ENCODE measurements around the gene WFDC5. TPM values are rescaled to one million over a fixed set of nuclear protein-coding genes. Genes with fewer than 3 reads are reported as not detected.
"Not testable (repeated sequence)": the region's sequence is repeated elsewhere in the genome, so short reads cannot be mapped to it uniquely, and the experiment has no call there.

Gene WFDC5
- total and polyA plus RNA-seq, 4 donors: not detected

DNA sequence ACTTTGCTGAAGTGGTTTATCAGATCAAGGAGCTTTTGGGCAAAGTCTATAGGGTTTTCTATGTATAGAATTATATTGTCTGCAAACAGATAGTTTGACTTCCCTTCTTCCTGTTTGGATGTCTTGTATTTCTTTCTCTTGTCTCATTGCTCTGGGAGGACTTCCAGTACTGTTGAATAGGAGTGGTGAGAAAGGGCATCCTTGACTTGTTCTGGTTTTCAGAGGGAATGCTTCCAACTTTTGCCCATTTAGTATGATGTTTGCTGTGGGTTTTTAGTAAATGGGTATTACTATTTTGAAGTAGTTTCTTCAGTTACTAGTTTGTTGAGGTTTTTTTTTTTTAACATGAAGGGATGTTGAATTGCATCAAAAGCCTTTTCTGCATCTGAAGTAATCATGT is 50.2 kb downstream of the WFDC5 start (continued):
- TF ChIP-seq, protein P1, sequence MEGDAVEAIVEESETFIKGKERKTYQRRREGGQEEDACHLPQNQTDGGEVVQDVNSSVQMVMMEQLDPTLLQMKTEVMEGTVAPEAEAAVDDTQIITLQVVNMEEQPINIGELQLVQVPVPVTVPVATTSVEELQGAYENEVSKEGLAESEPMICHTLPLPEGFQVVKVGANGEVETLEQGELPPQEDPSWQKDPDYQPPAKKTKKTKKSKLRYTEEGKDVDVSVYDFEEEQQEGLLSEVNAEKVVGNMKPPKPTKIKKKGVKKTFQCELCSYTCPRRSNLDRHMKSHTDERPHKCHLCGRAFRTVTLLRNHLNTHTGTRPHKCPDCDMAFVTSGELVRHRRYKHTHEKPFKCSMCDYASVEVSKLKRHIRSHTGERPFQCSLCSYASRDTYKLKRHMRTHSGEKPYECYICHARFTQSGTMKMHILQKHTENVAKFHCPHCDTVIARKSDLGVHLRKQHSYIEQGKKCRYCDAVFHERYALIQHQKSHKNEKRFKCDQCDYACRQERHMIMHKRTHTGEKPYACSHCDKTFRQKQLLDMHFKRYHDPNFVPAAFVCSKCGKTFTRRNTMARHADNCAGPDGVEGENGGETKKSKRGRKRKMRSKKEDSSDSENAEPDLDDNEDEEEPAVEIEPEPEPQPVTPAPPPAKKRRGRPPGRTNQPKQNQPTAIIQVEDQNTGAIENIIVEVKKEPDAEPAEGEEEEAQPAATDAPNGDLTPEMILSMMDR (IDR thresholded peaks at IDR 0.05; ENCODE audit: low read depth, low read length, missing input control): no peak
- no peak for TF ChIP-seq RAD21 (IDR thresholded peaks at IDR 0.05)
- no peak for TF ChIP-seq EGR1 (IDR thresholded peaks at IDR 0.05; ENCODE audit: low read depth in 2 of 2)

DNA sequence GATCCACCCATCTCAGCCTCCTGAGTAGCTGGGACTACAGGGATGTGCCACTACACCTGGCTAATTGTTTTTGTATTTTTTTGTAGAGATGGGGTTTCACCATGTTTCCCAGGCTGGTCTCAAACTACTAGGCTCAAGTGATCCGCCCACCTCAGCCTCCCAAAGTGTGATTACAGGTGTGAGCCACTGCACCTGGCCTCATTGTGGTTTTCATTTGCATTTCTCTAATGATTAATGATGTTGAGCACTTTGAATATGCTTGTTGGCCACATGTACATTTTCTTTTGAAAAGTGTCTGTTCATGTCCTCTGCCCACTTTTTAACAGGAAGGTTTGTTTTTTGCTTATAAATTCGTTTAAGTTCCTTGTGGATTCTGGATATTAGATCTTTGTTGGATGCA is 51.9 kb downstream of the WFDC5 start:
- not testable (repeated sequence) for H3K4me3 ChIP-seq (ENCODE audit: low read depth in 1 of 3, low read length in 3 of 3); H3K27me3 ChIP-seq (ENCODE audit: control insufficient read depth in 4 of 4, insufficient read depth in 4 of 4, low read length in 3 of 4); H3K36me3 ChIP-seq (ENCODE audit: control insufficient read depth in 4 of 4, insufficient read depth in 3 of 4, low read depth in 1 of 4, low read length in 3 of 4); H3K9me3 ChIP-seq (ENCODE audit: control insufficient read depth in 4 of 4, low read length in 3 of 4); DNase-seq (ENCODE audit: low spot score); H3K4me1 ChIP-seq (ENCODE audit: control insufficient read depth in 4 of 4, insufficient read depth in 4 of 4, low read length in 3 of 4); H3K9ac ChIP-seq (ENCODE audit: low read depth in 1 of 2, low read length in 2 of 2); H3K27ac ChIP-seq (ENCODE audit: low read depth in 1 of 2, low read length in 2 of 2)
- 94% methylated on average over 2 of the region's 2 CpGs for WGBS

DNA sequence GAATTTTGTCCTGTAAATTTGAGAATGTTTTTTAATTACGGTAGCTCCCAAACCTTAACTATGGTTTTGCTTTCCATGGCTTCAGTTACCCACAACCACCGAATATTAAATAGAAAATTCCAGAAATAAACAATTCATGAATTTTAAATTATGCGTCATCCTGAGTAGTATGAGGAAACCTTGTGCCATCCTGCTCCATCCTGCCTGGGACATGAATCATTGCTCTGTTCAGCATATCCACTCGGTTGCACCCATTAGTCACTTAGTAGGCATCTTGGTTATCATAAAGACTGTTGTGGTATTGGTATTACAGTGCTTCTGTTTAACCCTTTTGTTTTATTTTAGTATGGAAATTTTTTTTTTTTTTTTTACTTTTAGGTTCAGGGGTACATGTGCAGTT is 53.7 kb downstream of the WFDC5 start:
- Histone ChIP-seq H3K27ac (ENCODE audit: low read depth in 1 of 2, low read length in 2 of 2) (no peak overlapping the region), H3K4me1 (ENCODE audit: control insufficient read depth in 4 of 4, insufficient read depth in 4 of 4, low read length in 3 of 4) (no peaks in the 10 kb centered on the region), H3K4me3 (ENCODE audit: low read depth in 1 of 3, low read length in 3 of 3) (no peak overlapping the region), H3K36me3 (ENCODE audit: control insufficient read depth in 4 of 4, insufficient read depth in 3 of 4, low read depth in 1 of 4, low read length in 3 of 4) (peaks cover 0 to 5% (median 0%) of the 10 kb centered on the region in 4 donors), H3K9me3 (ENCODE audit: control insufficient read depth in 4 of 4, low read length in 3 of 4) (no peaks in the 10 kb centered on the region), H3K9ac (ENCODE audit: low read depth in 1 of 2, low read length in 2 of 2) (no peak overlapping the region), H3K27me3 (ENCODE audit: control insufficient read depth in 4 of 4, insufficient read depth in 4 of 4, low read length in 3 of 4) (no peaks in the 10 kb centered on the region)
- WGBS: 91% methylated on average over 4 of the region's 4 CpGs
- no peak for DNase-seq (ENCODE audit: low spot score)
- no peak for TF ChIP-seq GABPA (IDR thresholded peaks at IDR 0.05 in 1 of 2, conservative IDR thresholded peaks at IDR 0.05 in 1 of 2)
- TF ChIP-seq RXRA (IDR thresholded peaks at IDR 0.05): no peak
- no peak for TF ChIP-seq RAD21 (IDR thresholded peaks at IDR 0.05)
- no peak for TF ChIP-seq SP1 (IDR thresholded peaks at IDR 0.05)
- TF ChIP-seq NR2F2 (IDR thresholded peaks at IDR 0.05): no peak
- no peak for TF ChIP-seq FOXA2 (IDR thresholded peaks at IDR 0.05)
- TF ChIP-seq, protein P2, sequence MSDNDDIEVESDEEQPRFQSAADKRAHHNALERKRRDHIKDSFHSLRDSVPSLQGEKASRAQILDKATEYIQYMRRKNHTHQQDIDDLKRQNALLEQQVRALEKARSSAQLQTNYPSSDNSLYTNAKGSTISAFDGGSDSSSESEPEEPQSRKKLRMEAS (IDR thresholded peaks at IDR 0.05): no peak
- TF ChIP-seq YY1 (IDR thresholded peaks at IDR 0.05): no peak
- no peak for TF ChIP-seq TAF1 (conservative IDR thresholded peaks at IDR 0.05)
- TF ChIP-seq, protein P3, sequence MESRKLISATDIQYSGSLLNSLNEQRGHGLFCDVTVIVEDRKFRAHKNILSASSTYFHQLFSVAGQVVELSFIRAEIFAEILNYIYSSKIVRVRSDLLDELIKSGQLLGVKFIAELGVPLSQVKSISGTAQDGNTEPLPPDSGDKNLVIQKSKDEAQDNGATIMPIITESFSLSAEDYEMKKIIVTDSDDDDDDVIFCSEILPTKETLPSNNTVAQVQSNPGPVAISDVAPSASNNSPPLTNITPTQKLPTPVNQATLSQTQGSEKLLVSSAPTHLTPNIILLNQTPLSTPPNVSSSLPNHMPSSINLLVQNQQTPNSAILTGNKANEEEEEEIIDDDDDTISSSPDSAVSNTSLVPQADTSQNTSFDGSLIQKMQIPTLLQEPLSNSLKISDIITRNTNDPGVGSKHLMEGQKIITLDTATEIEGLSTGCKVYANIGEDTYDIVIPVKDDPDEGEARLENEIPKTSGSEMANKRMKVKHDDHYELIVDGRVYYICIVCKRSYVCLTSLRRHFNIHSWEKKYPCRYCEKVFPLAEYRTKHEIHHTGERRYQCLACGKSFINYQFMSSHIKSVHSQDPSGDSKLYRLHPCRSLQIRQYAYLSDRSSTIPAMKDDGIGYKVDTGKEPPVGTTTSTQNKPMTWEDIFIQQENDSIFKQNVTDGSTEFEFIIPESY (IDR thresholded peaks at IDR 0.05): no peak
- no peak for TF ChIP-seq FOXA1 (IDR thresholded peaks at IDR 0.05)
- no peak for TF ChIP-seq HNF4A (conservative IDR thresholded peaks at IDR 0.05)
- TF ChIP-seq JUND (IDR thresholded peaks at IDR 0.05): no peak
- TF ChIP-seq, protein P4, sequence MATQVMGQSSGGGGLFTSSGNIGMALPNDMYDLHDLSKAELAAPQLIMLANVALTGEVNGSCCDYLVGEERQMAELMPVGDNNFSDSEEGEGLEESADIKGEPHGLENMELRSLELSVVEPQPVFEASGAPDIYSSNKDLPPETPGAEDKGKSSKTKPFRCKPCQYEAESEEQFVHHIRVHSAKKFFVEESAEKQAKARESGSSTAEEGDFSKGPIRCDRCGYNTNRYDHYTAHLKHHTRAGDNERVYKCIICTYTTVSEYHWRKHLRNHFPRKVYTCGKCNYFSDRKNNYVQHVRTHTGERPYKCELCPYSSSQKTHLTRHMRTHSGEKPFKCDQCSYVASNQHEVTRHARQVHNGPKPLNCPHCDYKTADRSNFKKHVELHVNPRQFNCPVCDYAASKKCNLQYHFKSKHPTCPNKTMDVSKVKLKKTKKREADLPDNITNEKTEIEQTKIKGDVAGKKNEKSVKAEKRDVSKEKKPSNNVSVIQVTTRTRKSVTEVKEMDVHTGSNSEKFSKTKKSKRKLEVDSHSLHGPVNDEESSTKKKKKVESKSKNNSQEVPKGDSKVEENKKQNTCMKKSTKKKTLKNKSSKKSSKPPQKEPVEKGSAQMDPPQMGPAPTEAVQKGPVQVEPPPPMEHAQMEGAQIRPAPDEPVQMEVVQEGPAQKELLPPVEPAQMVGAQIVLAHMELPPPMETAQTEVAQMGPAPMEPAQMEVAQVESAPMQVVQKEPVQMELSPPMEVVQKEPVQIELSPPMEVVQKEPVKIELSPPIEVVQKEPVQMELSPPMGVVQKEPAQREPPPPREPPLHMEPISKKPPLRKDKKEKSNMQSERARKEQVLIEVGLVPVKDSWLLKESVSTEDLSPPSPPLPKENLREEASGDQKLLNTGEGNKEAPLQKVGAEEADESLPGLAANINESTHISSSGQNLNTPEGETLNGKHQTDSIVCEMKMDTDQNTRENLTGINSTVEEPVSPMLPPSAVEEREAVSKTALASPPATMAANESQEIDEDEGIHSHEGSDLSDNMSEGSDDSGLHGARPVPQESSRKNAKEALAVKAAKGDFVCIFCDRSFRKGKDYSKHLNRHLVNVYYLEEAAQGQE (IDR thresholded peaks at IDR 0.05): no peak
- TF ChIP-seq HNF4G (IDR thresholded peaks at IDR 0.05): no peak
- TF ChIP-seq EGR1 (IDR thresholded peaks at IDR 0.05; ENCODE audit: low read depth in 2 of 2): no peak
- TF ChIP-seq, protein P1 (IDR thresholded peaks at IDR 0.05; ENCODE audit: low read depth, low read length, missing input control): no peak
- TF ChIP-seq, protein P5, sequence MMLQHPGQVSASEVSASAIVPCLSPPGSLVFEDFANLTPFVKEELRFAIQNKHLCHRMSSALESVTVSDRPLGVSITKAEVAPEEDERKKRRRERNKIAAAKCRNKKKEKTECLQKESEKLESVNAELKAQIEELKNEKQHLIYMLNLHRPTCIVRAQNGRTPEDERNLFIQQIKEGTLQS (IDR thresholded peaks at IDR 0.05): no peak
